Measurements from ENCODE around the gene PHACTR1.
"Not testable (repeated sequence)": the region's sequence is repeated elsewhere in the genome, so short reads cannot be mapped to it uniquely, and the experiment has no call there.

Gene PHACTR1

DNA sequence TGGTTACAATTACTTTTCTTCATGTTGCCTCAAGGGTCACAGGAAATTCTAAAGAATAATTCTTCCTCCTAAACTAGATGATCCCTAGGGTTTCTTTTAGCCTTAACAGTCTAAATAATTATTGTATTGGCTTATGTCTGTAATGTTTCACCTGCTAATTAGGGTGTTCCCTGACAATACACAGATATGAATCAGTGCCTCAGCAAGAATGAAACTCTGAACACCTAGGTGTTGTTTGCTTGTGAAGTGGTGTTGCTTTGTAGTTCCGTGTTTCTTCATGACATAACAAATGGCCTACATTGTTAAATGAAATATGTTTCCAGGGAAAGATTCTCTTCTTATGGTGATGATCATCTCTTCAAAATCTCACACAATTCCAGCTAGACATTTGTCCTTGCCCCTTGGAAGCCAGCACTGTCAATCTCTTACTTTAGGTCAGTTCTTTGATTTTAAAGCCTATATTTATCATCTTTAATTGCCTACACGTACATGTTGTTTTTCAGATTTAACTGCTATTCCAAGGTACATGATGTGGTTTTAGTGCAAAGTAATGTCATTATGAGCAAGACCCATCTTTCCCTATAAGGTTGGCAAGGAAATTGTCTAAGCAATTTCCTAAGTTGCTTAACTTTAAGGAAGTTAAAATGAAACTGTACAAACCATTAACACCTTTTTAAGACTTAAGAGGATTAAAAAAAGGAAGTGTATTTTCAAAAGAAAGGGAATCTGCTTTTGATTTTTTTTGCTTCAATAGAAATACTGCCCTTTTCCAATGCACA lies 499.9 kb downstream of the PHACTR1 start:
- no peak for DNase-seq

DNA sequence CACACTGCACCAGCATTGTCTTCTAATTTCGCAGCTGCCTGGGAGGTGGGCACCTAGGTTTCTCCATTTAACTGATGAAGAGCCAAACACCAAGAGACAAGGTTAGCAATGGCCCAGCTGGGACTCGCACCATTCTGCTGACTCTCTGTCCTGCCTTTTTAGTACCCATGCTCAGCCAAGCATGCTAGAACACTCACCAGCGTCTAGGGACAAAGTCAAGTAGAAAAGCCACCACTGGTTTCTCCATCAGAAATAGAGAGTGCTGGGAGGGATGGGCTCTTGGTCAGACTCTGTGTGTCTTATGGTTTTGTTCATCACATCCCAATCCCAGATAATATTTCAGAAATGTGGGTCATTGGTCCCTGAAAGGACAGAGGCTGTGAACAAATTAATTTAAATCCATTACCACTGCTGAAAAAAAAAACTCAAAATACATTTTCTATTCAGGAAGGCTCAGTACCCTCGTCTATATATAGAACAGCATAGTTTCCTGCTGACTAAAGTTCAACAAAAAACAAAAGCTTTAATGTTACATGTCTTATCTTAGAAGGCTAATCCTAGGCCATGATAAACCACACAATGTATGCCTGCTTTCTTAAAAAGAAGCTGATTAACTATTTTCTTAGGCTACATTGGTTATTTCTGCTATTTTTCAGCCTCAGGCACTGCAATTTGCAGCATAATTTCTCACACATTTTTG lies 500.8 kb downstream of the PHACTR1 start:
- DNase-seq, result no peak

DNA sequence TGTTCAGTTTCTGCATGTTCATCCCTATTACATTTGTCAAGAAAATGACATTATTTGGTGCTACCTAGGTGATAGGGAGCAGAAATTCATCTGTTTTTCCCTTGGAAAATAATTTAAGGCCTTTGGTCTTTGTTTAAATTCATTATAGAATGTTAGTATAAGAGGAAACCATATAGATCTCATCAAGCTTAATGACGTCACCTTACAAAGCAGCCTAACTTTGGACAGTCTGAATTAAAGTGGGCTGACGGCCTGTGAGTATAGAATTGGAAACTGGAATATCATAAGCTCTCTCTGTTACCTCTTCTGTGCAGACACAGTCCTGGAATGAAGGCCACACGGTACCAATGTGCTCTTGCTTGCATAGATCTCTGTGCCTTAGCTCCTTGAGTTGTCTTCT lies 503.7 kb downstream of the PHACTR1 start:
- no peak for DNase-seq

DNA sequence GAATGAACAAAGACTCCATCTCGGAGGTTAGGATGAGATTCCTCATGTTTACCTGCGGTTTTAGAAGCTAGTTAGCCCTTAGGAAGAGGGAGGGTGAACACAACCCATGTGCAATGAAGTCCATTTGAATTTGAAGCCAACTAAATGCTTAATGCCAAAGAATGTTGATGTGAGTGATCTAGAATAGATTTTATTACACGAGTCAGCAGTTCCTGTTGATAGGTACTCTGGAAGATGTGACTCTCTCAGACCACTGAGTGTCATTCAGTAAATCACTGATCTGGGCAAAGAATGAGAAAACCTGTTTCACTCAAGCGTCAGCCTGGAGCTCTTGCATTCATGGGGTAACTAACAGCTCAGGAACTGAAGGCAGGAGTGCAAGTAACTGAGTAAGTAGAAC lies 505.5 kb downstream of the PHACTR1 start:
- DNase-seq, result no peak

DNA sequence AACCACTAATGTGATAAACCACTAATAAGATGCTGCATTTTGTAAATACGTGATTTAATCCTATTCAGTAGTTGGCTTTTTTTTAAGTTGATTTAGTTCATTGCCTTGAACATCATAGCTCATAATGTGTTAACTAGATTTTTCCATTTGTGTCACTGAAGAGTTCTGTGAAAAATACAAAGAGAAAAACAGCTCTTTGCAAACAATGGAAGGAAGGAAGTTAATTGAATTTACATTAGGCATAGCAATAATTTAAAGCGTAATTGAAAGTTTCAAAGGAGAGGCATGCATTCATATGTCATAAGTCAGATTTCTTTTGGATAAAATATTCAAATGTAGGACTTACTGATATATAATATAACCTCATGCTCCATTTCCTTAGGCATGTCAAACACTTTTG lies 509.5 kb downstream of the PHACTR1 start:
- DNase-seq, result no peak

DNA sequence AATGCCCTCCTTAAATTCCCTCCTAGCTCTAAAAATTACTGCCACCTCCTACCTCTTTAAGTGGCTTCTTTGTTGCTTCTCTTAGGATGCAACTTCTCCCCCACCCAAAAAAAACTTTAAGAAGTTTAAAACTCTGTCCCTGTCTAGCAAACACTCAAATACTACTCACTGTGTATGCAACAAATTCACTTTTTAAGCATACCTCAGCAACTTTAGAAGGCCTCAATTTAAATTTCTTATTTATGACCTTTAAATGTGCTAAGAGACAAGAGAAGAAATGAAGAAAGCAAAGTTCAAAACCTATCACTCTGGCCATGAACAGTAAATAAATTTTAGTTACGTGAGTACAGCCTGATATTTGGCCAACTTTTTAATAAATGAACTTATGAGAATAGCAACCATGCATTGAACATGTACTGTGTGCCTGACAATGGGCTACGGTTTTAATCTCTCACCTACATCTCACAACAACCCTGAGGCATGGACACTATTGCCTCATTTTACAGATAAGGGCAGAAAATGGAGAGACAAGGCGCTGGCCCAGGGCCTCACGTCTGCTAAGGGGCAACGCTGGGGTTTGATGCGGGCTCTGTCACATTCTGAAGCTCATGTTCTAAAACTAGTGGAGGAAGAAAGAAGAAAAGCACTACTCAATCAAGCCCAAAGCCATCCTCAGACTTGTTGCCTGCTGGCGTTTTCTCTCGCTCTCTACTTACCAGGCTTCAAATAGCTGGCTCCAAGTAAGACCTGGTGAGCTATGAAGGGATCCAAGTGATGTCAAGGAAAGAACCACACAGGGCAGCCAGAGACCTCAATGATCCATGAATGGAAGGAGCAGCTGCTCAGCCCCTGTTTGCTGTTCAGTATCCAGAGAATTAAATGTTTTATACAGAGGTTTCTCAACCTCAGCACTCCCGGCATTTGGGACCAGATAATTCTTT lies 512.0 kb downstream of the PHACTR1 start:
- no peak for DNase-seq

DNA sequence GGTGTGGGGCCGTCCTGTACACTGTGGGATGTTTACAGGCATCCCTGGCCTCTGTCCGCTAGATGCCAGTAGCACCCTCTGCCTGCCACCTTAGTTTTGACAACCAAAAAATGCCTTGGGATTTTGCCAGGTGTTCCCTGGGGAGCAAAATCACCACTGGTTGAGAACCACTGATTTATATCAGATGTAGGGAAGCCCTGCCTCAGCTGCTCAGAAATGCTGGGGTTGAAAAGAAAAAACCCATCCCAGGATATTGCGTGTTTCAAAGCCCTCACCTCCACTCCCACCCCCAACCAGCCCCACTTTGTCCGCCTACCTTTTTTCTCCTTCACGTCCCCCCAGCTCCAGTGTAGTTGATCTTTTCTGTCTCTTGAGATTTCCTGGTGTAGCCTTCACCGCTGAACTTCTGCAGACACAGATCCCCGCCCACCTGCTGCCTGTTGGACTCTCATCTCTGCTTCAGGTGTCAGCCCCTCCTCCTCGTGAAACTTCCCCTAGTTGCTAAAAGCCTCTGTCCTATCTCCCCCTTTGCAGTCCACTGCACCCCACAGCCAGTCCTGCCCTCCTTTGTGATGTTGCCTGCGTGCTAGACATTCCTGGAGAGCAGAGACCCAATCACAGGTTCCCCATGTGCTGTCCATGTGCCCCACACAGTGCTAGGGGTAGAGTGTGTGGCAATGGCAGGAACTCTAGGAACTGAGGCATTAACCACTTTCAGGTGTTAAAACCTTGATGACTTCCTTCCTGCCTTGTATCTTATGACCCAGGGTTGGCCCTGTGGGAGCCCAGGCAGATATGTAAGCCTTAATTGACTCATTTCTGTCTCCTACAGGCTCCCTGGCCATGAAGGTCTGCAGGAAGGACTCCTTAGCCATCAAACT lies 512.9 kb downstream of the PHACTR1 start:
- peak; percentile 39 to 49 for DNase-seq

DNA sequence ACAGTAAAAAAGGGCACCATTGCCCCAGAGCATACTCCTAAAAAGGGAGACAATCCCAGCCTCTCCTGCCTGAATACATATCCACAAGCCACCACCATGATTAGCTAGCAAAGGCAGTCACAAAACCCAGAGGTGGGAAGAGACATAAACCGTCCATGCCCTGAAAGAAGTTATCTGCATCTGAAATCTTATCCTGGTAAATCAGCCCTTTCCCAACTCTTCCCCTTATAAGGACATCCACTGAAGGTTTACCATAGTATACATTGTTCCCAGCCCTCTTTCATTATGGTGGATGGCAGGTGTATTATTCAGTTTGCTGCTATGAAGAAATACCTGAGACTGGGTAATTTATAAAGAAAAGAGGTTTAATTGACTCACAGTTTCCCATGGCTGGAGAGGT lies 516.5 kb downstream of the PHACTR1 start:
- DNase-seq, result no peak

DNA sequence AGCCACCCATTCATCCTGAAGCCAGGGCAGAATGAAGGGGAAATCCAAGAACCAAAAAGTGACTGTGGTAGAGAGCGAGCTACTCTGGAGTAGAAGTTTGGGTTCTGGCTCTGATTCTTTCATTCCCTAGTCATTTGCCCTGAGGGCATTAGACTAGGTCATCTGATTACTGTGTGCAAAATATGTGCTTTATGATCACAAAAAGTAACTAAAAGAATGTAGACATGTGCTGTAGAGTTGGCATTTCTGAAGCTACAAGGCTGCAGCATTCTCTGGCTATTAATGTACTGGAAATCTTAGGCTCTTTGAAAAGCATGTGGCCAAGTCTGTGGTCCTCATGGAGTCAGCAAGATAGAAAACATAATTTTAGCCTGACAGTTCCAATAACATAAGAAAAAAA lies 517.6 kb downstream of the PHACTR1 start:
- DNase-seq, result no peak

DNA sequence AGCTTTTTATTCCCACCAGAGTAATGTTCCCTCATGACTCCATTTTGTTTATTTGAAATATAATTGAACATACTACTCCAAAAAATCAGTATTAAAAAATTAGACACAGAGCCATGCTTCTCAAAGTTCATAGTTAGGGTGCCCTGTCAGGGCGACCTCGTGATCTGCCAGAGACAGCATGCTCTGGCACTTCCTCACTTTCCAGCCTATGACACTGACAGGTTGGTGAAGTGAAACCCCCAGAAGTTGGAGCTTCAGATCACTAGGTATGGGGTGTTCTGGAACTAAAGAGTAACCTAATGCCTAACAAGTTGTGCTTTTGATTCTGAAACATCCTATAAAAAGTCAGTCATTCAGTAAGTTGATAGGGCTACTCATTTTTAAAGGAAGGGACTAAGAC lies 518.8 kb downstream of the PHACTR1 start:
- DNase-seq, result no peak

DNA sequence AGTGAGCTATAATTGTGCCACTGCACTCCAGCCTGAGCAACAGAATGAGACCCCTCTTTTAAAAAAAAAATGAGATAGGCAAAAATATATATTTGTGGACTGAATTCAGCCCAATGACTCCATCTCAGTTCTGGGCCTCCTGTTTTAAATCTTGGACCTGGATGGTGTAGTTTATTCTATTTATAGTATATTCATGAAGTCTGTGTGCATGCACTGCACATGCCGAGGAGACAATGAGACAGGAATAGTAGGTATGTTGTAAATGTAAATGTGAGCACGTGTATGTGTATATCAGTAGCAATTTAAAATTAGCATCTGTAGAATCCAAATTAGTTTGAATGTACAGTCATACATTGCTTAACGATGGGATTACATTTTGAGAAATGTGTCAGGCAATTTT lies 520.8 kb downstream of the PHACTR1 start:
- no peak for DNase-seq

DNA sequence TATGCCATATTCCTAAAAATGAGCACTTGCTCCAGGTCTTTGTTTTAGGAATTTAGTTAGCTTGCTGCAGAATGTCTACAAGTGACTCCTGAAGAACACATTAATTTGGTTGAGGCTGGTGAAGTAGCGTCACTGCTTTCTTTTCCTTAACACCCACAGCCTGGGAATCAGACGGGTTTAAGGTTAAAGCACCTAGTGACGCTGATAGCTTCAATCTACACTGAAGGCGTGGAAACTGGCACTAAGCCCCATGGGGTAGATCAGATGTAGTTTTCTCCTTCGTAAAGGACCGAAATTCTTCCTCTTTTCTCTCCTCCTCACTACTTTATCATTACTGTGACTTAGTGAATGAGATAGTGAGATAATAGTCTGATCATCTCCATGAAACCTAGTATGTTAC lies 521.5 kb downstream of the PHACTR1 start:
- DNase-seq, result no peak

DNA sequence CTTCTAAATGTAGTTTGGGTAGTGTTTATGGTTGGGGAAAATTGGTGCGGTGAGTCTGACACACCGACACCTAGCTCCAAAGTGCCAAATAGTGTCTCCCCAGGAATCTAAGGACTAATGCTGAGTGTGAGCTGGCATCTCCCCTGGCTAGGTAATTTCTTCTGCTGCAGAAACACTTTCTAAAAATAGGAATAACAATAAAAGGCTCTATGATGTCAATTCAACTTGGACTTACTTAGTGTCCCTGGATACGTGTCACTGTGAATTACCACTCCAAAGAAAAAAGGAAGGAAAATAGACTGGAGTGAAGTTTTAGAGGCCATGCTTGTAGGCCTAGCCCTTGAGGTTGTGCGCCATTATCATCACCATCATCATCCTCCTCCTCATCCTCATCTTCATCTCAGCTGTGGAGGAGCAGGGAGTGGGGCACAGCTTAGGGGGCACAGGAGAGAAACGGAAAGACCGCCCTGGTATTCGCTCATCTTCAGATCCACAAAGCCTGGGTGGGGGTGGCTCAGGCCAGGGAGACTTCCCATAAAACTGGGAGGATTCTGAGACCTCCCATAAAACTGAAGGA lies 522.2 kb downstream of the PHACTR1 start:
- no peak for DNase-seq

DNA sequence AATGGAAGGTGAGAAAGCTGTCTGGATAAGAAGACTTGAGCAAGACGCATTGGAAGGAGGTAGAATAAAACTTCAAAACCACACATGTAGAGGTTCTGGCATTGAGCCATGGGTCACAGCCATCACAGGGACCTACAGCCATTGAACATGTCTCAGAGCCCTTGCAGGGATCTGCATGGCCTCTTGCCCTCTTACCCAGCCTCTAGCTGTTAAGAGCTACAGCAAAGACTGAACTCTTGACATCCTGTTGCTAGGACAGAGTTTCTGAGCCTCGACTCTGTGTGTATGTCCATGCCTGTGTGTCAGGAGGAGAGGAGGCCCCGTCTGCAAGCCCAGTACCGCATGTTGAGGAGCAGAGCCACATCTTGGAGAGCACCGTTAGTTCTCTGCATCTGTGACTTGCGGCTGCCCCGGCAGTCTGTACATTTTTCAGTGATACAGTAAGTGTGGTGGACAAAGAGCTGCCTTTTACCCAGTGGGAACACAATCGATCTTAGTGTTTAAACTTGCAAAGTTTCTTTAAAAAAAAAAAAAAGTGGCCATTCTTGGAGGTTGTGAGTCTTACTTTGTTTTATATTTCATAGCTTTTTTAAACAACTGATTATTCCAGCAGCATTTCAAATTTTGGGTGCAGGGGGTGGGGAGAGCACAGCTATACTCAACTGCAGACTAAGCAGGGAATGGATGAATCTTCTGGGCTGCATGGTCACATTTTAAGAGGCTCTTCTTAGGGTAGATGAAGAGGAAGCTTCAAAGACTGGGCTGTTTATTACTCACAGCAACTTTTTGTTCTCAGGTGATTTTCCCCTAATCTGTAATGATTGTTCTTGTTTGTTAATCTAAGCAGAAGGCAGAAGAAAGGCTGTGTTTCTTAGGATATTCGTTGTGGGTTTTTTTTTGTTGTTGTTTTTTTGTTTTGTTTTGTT lies 523.2 kb downstream of the PHACTR1 start:
- DNase-seq, result no peak

DNA sequence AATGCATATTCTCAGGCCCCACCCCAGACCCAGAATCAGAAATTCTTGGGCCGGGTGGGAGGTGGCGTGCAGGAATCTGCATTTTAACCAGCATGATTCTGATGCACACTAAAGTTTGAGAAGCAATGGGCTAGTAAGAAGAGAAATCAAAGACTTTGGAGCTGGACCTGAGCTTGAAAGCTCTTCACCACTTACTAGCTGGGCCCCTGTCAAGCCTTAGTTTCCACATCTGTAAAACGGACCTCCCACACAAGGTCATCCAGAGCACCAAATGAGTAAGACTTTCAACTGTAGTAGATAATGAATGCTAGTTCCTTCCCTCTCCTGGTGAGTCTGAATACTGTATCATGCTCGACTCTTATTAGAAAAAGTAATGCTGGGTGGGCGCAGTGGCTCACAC lies 524.8 kb downstream of the PHACTR1 start:
- no peak for DNase-seq

DNA sequence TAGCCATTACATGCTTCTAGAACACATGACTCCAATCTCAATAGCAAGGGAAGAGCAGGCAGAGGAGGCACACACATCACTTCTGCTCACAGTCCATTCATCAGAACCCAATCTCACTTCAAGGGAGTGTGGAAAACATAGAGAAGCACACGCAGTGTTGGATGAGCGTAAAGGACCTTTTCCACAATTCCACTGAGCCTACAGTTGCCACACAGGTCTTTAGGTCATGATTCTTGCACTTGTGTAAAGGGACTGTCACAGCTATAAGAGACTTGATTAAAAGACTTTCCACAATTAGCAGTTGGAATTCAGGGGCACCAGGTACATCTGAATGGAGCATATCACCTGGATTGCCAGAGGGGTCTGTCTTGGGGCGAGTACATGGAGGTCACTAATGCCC lies 525.6 kb downstream of the PHACTR1 start:
- DNase-seq, result no peak

DNA sequence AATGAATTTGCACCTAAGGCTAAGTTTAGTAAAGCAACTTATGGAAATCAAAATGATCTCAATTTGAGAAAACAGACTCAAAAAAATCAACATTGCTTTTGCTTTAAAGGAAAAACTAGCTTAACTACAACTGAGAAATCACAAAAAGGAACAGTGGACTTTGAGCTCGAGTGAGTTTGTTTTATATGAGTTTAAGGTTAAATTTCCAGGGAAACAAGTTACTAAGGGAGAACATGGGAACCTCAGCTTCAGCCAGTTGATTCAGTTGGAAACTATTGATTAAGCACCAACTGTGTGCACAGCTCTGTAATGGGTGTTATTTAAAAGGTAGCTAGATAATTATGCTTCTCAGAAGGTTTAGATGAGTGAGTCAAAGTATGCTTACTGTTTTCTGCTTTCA lies 526.0 kb downstream of the PHACTR1 start:
- DNase-seq, result no peak

DNA sequence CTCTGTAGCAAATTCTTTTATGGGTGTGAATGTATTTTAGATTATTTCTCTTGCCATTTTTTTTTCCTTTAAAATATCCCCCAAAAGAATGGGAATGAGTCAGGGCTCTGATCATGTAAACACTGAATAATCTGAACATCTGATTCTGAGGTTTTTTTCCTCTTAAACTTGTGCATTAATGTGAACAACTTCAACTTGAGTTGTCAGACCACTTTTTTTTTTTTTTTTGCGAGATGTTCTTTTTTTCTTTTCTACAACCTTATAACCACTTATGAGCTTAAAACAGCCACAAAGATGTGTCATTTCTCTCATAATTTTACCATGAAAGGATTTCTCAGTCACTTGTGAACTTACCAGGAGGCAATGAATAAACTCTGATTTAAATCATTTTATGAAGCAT lies 526.5 kb downstream of the PHACTR1 start:
- no peak for DNase-seq

DNA sequence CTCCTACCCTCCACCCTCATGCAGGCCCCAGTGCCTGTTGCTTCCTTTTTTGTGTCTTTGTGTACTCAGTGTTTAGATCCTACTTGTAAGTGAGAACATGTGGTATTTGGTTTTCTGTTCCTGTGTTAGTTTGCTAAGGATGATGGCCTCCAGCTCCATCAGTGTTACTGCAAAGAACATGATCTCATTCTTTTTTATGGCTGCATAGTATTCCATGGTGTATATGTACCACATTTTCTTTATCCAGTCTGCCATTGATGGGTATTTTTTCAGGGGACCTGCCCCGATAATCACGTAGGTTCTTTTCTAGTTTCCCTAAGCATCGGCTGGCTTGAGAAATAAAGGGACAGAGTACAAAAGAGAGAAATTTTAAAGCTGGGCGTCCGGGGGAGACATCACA lies 527.2 kb downstream of the PHACTR1 start:
- not testable (repeated sequence) for DNase-seq

DNA sequence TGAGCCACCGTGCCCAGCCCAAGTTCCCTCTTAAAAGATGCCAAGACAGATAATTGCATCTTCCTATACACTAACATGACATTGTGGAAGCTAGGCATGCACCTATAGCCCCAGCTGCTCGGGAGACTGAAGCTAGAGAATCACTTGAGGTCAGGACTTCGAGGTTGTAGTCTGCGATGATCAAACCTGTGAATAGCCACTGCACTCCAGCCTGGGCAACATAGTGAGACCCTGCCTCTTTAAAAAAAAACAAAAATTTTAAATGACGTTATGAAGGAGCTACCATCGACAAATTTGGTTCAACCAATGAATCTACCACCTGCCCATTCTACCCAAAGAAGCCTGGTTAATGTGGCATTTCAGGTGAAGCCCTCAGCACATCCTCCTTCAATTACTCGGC lies 531.1 kb downstream of the PHACTR1 start:
- DNase-seq, result no peak

DNA sequence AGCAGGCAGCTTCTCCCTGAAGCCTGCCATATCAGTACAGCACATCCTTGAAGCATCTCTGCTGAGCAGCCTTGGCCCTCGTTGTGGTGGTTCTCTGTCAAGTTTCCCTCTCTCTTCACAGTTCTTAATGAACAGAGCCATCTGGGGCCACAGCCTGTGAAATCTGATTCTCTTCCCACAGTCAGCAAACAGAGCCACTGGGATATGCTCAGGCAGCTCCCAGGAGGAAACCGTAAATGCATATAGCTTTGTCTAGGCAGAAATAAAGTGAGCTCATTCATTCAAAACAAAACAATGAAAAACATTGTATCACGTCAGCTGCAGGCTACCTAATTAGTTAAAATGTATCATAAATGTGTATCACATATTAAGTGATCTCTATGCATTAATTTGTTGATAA lies 531.5 kb downstream of the PHACTR1 start:
- DNase-seq, result no peak

All from activated T-cell treated with anti-CD3 and anti-CD28 coated beads, Interleukin-2, amount 50 U/mL, for 48 hours (primary cell).